ENCODE results near the gene HAND2.

Gene HAND2

DNA sequence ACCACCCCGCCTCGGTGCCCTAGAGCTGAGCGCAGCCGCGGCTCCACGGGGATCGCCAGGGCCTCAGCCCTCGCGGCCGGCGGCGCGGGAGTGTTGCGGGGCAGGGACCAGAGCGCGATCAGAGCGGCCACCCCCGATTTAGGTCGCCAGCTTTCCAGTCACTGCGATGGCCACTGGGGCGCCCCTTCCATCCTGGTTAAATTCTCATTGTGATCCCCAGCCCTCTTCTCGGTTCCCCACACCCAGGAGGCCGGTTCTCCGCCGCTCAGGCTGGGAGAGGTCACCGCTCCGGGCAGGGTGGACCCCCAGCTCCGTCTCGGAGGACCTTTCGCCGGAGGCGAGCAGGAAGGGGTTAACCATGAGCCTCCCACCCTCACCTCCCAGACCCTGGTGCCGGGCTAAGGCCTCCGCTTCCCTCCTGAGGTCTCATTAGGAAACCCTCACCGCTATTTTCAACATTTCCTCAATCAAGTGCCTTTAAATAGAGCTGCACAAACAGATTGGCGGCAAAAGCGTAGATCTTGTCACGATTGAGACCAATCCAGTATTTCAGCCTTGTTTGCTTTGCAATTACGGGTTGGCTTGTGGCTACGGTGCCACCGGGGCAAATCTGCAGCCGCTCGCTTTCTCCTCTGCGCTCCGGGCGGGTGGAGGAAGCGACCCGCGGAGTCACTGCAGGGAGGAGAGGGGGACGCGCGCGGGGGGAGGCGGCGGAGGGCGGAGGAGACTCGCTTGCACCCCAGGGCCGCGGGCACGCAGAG lies 8.3 kb upstream of the HAND2 start:
- peak overlapping the region; percentile 53 for H3K4me3 ChIP-seq (replicated peaks; ENCODE audit: low read depth, low read length)
- DNase-seq (ENCODE audit: low read depth) = no peak
- TF ChIP-seq, protein P1, sequence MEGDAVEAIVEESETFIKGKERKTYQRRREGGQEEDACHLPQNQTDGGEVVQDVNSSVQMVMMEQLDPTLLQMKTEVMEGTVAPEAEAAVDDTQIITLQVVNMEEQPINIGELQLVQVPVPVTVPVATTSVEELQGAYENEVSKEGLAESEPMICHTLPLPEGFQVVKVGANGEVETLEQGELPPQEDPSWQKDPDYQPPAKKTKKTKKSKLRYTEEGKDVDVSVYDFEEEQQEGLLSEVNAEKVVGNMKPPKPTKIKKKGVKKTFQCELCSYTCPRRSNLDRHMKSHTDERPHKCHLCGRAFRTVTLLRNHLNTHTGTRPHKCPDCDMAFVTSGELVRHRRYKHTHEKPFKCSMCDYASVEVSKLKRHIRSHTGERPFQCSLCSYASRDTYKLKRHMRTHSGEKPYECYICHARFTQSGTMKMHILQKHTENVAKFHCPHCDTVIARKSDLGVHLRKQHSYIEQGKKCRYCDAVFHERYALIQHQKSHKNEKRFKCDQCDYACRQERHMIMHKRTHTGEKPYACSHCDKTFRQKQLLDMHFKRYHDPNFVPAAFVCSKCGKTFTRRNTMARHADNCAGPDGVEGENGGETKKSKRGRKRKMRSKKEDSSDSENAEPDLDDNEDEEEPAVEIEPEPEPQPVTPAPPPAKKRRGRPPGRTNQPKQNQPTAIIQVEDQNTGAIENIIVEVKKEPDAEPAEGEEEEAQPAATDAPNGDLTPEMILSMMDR (IDR thresholded peaks at IDR 0.05; ENCODE audit: low read length, missing control alignments) = no peak

DNA sequence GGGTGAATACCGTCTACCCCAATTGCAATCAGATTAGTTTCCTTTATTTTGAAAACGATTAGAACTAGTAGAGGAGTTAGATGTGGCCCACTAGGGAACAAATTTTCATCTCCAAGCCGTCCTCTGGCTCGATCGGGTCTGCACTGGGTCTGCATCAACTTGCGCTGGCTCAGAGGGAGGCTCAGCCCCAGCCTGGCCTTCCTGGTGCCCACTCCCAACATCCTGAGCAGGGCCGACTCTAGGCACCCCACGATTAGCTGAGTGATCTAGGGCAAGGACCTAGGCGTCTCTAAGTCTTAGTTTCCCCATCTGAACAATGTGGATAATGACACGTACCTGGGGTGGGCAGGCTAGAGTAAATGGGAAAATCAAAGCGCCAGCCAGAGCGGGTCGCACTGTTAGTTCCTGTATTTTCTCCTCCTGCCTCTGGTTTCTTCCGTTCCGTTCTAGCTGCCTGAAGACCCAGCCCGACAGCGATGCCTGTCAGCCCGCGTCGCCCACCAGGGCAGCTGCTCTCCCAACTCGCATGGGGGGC lies 7.7 kb upstream of the HAND2 start:
- peak overlapping the region; percentile 53 for H3K4me3 ChIP-seq (replicated peaks; ENCODE audit: low read depth, low read length)
- DNase-seq (ENCODE audit: low read depth) = no peak
- TF ChIP-seq, protein P1 (IDR thresholded peaks at IDR 0.05; ENCODE audit: low read length, missing control alignments) = no peak

DNA sequence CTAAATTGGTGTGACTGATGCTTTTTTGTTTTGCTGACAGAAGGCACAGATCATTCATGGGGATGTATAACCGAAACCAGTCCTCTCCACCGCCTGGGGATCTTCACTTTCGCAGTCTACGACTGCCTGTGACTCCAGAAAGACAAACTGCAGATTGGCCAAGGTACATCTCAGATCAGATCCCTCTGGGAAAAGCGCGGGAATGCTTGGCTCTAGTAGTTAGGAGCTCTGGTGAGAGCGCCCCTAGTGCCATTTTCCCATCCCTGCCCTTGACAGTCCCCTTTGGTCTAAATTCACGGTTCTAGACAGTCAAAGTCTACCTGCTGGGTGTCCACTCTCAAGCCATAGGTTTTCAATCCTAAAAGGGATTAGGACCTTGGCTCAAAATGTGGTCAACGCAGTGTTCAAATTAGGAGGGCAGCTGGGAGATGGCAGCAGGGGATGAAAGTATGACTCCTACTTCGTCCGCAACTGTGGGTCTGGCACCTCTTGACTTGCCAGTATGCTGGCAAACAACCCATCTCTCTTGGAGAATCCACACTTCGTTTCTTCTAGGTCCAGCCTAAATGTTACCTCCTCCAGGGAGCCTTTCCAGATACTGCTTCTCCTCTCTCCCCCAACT lies 6.9 kb upstream of the HAND2 start:
- DNase-seq (ENCODE audit: low read depth) = no peak
- TF ChIP-seq, protein P1 (IDR thresholded peaks at IDR 0.05; ENCODE audit: low read length, missing control alignments) = no peak
- no peak overlapping the region for H3K4me3 ChIP-seq (replicated peaks; ENCODE audit: low read depth, low read length)

DNA sequence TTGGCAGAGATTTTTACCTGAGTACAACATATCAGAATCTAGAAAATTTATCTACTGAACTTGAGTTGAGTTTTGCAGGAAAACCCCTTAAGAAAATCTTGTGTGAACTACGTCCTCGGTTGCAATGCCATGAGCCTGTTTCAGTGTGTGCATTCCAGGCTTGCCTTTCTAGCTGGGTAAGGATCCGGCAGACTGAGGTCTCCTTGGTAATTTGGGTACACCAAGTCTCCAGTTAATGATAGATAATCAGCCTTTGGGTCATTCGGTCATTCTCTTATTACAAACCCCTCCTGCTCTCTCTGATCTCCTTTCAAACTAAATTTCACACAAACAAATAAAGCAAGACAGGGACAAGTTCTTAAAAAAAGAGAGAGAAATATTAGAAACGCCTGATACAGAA lies 5.9 kb upstream of the HAND2 start:
- DNase-seq (ENCODE audit: low read depth) = no peak
- TF ChIP-seq, protein P1 (IDR thresholded peaks at IDR 0.05; ENCODE audit: low read length, missing control alignments) = no peak
- no peak overlapping the region for H3K4me3 ChIP-seq (replicated peaks; ENCODE audit: low read depth, low read length)

DNA sequence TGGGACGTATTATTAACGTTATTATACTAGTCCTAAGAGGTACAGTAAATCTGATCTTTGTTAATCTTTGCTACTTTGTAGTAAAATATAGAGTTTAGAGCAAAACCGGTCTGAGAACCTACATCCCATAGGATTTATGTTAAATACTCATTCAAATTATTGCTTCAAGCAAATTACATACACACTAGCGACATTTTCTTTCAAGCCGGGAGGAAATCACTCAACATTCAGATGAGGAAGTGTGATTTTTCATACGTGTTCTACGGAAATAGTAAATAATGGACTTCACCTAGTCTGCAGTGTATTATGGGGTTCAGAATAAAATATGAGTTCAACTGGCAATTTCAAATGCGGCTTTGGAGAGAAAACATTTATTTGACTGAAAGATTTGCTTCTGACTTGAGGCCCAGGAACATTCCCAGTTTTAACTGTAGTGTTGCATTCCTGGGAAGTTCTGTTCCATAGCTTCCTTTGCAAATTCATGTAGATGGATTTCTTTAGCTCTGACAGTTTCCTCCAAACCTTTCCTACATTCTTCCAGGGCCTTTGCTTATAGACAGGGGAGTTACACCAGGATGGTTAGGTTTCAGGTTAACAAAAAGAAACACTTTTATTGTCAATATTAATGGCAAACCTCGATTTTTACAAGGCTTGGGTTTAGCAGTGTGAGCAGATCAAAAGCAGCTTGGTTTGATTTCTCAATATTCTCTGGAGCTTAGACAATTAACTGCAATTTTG lies 5.3 kb upstream of the HAND2 start:
- DNase-seq (ENCODE audit: low read depth) = no peak
- H3K4me3 ChIP-seq (replicated peaks; ENCODE audit: low read depth, low read length) = no peak overlapping the region
- TF ChIP-seq, protein P1 (IDR thresholded peaks at IDR 0.05; ENCODE audit: low read length, missing control alignments) = no peak

DNA sequence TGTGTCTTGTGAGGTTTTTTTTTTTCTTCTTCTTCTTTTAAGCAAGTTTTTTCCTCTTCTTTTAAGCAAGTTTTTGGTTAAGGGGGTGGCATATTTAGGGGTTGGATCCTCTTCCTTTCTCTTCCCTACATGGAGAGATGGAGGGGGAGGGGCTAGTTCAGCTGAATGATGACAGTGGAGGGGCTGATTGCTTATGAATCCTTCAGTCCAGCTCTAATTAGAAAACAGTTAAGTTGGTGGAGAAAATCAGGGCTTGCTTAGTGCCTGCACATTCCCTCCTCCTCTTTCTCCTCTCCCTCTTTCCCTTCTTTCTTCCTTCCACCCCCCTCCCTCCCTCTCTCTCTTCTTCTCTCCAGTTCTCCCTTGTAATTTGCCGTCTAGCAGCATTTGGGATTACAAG lies 4.4 kb upstream of the HAND2 start:
- H3K4me3 ChIP-seq (replicated peaks; ENCODE audit: low read depth, low read length) = no peak overlapping the region
- no peak for DNase-seq (ENCODE audit: low read depth)
- TF ChIP-seq, protein P1 (IDR thresholded peaks at IDR 0.05; ENCODE audit: low read length, missing control alignments) = no peak

All from fibroblast of pulmonary artery (primary cell).